ENCODE data around the gene AGPS. TPM values are rescaled to one million over a fixed set of nuclear protein-coding genes. Genes with fewer than 3 reads are reported as not detected.

AGPS gene
- total RNA-seq, 1 donor from 2014 or later, result 53.9 TPM

DNA sequence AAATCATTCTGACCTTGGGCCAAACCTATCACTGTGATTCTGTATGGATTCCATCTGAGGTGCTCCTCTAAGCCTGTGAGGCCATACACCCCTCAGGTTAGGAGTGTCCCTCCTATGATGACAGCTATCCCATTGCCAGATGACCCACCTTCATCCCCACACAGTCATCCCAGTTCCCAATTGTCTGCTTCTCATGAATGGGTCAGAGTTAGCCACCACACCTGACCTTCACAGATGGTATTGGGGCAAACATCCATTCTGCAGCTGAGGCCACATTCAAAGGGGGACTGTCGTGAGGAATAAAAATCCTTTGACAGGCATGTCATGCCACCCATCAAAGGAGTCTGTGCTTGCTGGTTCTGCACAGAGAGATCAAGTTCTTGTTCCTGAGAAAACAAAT is 155.2 kb downstream of the AGPS start:
- DNase-seq (ENCODE audit: extremely low read depth, low read depth, low spot score), result no peak

- DNase-seq (ENCODE audit: extremely low read depth, low read depth, low spot score), result no peak
Measured at GRCh38 chr2:177548636-177549035, 156.1 kb downstream of the AGPS start.

- DNase-seq (ENCODE audit: extremely low read depth, low read depth, low spot score), result no peak
Measured at GRCh38 chr2:177549171-177549570, 156.6 kb downstream of the AGPS start.

GRCh38 chr2:177550264-177551200 is 158.0 kb downstream of the AGPS start:
- DNase-seq (ENCODE audit: extremely low read depth, low read depth, low spot score), result peak; percentile 31

- peak; percentile 44 for DNase-seq (ENCODE audit: extremely low read depth, low read depth, low spot score)
Measured at GRCh38 chr2:177551360-177551759, 158.8 kb downstream of the AGPS start.

- DNase-seq (ENCODE audit: extremely low read depth, low read depth, low spot score), result no peak
Measured at GRCh38 chr2:177551989-177552421, 159.4 kb downstream of the AGPS start.

- peak; percentile 60 for DNase-seq (ENCODE audit: extremely low read depth, low read depth, low spot score)
Measured at GRCh38 chr2:177552422-177553175, 160.0 kb downstream of the AGPS start.

GRCh38 chr2:177553176-177553884 is 160.8 kb downstream of the AGPS start:
- DNase-seq (ENCODE audit: extremely low read depth, low read depth, low spot score), result peak; percentile 3

DNA sequence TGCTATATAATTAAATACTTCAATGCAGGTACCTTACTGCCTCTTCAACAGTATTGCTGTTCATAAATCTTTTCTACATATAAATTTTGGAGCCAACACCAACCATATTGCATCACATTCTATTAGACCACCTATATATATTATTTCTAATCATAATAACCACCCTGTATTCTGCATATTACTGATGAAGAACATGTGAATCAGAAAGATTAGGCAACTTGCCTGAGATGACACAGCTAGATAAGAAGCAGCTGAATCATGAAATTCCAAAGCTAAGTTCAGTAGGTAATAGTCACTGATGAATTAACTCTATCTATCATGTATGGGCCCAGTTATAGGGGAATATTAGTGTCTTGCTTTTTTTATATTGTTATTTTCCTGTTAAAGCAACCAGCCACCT is 161.8 kb downstream of the AGPS start:
- DNase-seq (ENCODE audit: extremely low read depth, low read depth, low spot score), result no peak

DNA sequence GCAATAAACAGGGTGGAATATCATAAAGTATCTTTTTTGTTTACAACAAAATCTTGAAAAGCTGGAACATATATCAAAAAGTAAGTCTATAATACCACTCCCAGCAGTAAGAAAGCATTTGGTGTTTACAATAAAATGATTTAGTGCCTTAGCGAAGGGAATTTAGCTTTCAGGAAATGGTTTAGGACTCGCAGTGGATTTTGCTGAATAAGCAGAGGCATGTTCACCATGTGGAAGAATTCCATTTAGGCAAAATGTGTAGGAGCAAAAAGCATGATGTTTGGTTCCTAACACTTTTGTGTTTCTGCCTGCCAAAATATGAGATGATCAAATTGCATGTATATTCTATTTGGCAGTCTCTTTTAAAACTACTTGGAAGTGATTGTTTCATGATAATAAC is 163.6 kb downstream of the AGPS start:
- DNase-seq (ENCODE audit: extremely low read depth, low read depth, low spot score), result no peak

GRCh38 chr2:177557794-177558193 is 165.2 kb downstream of the AGPS start:
- DNase-seq (ENCODE audit: extremely low read depth, low read depth, low spot score), result no peak

DNA sequence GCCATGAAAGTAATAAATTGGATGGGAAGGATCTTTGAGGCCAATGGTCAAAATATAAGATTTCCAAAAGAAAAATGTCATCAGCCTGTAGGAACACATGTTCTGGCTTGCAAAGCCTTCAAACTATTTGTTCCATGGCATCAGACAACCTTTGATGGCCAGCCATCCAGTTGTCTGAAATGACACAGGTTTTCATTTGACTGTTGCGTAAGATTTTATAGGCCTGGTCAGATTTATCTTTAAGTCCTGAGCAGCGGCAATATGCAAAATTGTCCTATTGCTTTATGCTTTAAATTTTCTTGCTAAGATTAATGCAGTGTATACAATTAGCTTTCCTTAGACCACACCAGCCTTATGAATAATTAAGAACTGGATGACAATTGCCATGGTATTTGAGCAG is 167.1 kb downstream of the AGPS start:
- no peak for DNase-seq (ENCODE audit: extremely low read depth, low read depth, low spot score)

DNA sequence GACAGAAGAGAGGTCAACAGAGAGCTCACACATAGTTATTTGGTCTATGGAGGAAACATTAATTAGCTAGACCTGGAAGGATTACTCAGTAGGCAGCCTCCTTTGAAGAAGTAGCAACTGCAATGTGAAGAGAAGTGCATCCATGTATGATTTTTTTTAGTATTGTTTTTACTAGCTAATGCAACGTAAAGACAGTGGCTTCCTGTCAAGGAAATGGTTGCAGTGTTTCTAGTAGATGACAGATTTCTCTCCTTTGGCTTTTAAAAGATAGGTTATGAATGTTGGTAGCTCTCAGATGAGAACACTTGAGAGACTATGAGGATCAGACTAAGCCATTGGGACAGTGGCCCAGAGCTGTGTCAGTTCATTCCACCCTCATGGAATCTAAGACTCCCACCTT is 175.8 kb downstream of the AGPS start:
- no peak for DNase-seq (ENCODE audit: extremely low read depth, low read depth, low spot score)

DNA sequence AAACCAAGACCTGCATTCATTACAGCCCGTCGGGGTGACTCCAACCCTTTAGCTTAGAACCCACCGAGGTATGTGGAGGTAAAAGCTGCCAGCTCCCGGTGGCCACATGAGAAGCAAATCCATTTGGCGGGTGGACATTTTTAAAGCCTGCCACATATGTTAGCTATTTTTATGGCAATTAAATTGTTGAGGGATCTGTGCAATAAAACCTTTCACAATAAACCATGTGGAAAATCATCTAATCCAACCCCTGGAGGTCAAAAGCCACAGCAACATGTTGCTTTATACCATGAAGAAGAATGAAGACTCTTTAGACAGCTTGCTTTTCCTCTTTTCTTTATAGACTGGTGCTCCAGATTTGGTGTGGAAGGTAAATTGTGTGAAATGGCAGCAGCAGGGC is 176.3 kb downstream of the AGPS start:
- no peak for DNase-seq (ENCODE audit: extremely low read depth, low read depth, low spot score)

- DNase-seq (ENCODE audit: extremely low read depth, low read depth, low spot score), result no peak
Measured at GRCh38 chr2:177572236-177572671, 179.7 kb downstream of the AGPS start.

- no peak for DNase-seq (ENCODE audit: extremely low read depth, low read depth, low spot score)
Measured at GRCh38 chr2:177573120-177573519, 180.5 kb downstream of the AGPS start.

GRCh38 chr2:177574356-177574755 is 181.8 kb downstream of the AGPS start:
- no peak for DNase-seq (ENCODE audit: extremely low read depth, low read depth, low spot score)

GRCh38 chr2:177575358-177575757 is 182.8 kb downstream of the AGPS start:
- no peak for DNase-seq (ENCODE audit: extremely low read depth, low read depth, low spot score)

- DNase-seq (ENCODE audit: extremely low read depth, low read depth, low spot score), result no peak
Measured at GRCh38 chr2:177577075-177577474, 184.5 kb downstream of the AGPS start.

DNA sequence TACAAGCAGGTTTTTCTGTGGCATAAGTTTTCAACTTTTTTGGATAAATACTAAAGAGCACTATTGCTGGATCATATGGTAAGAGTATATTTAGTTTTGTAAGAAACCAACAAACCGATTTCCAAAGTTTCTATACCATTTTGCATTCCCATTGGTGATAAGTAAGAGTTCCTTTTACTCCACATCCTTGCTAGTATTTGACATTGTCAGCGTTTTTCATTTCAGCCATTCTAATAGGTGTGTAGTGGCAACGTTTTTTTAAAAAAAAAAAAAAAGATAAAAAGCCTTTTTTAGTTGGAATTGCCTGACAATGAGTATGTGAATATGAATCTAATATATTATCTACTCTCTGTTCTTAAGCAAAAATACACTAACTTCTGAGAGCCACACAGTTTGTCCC is 185.9 kb downstream of the AGPS start:
- no peak for DNase-seq (ENCODE audit: extremely low read depth, low read depth, low spot score)

DNA sequence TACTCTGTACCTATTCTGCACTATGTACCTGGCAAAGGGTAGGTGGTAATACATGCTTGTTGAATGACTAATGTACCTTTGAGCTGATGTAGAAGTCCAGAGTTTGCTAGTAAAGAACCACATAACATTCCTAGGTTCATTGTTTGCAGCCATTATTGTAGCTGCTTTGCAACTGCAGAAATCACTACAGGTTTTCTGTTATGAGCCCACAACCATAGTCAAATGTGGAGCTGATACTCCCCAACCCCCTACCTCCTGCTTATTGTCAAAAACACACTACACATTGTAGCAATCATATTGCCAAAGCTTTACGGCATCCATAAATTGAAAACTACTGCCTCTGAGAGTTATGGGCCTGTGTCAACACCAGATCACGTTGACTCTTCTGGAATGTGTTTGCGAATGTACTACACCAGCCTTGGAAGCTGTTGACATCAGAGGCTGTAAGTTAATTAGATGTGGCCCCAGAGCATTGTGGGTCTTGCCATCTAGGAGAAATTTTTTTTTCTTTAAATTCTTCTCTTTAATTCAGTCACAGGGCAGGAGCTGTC is 187.0 kb downstream of the AGPS start:
- no peak for DNase-seq (ENCODE audit: extremely low read depth, low read depth, low spot score)
